CD1c-positive myeloid dendritic cell (primary cell): ENCODE data around the gene NACAD.

Experiments used
- DNase-seq: peaks from one replicate; pipeline ENCODE4 v3.0.0-alpha.2; 2016; ENCODE audit errors: extremely low spot score

The NACAD gene

DNA sequence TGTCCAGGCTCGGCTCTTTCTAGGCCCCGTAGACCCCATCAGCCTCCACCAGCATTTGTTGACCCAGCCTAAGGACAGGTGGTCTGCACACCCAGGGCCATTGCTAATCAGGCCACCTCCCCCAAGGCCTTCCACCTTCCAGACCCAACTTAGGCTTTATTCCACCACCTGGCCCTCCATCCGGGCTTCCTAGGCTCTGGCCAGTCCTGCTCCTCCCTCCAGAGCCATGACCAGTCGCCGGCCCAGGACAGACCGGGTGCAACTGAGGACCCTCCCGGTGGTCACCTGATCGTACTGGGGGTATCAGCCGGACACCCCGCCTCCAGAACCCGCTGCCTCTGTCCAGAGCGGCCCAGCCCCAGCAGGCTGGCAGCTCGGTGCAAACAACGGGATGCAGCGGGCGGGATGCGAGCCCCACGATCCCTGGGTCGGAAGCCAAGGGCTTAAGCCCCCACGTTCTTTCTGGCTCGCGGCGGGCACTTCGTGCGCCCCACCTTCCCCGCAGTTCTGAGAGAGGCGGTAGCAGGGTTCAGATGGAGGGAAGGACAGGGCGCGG lies 545 bp downstream of the NACAD start:
- DNase-seq = no peak

DNA sequence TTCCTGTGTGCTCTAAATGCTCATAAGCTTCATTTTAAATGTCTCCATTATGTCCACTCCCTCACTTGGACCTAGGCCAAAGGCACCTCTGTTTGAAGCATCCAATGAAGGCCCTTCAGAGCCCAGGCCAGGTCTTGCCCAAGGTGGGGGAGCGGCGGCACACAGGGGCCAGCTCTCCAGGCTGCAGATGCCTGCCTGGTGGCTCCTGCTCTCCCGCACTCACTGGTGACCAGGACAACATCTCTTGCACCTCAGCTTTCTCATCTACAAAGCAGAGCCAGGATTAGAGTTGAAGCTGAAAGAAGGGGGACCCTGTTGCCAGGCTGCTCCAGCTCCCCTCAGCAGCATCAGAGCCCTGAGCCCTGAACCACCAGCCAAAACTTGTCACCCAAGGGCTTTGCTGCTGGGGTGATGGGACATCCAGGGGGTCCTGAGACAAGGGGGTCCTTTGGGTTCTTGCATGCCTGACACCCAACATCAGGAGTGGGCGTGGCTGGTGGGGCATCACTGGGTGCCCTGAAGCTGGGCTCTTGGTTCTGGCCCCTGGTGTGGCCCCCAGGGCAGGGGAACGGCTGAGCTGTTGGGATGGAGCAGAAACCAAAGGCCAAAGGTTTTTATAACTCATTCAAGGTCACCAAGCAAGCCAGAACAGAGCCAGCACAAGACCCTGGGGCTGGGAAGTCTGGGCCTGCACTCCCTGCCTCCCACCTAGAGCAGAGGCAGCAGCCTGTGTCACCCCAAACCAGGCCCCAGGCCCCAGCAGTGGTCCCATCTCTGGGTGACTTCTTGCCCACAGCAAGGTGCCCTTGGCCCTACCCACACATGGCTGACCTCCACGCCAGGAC lies 1.2 kb downstream of the NACAD start:
- DNase-seq = no peak

DNA sequence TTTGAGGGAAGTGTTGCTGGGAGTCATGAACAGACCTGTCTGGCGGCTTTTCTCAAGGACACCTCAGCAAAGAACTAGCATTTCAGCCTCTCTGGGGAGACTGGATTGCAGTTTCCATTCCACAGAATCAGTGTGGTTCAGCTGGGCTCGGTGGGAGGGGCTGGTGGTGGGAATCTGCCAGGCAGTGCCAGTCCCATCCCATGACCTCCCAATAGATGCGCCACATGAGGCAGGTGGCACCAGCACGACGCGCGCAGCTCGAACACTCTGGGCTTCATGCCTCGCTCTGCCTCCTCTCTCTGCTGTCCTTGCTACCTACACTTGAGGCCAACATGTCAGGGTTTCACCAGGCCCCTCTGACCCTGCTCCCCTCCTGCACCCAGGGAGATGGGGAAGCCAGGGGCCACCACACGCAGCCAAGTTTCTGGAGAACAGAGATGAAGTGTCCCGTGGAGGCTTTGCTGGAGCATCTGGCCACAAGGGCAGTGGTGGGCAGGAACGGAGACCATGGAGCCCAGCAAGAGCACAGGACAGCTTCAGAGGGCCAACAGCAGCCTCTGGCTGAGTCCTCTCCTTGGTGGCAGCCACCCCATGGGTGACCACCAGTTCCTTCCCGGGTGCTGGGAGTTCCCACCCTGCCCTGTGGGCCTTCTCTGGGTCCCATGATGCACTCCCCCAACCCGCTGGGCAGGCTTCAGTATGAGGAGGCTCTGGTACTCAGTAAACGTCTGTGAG lies 2.3 kb downstream of the NACAD start:
- no peak for DNase-seq

DNA sequence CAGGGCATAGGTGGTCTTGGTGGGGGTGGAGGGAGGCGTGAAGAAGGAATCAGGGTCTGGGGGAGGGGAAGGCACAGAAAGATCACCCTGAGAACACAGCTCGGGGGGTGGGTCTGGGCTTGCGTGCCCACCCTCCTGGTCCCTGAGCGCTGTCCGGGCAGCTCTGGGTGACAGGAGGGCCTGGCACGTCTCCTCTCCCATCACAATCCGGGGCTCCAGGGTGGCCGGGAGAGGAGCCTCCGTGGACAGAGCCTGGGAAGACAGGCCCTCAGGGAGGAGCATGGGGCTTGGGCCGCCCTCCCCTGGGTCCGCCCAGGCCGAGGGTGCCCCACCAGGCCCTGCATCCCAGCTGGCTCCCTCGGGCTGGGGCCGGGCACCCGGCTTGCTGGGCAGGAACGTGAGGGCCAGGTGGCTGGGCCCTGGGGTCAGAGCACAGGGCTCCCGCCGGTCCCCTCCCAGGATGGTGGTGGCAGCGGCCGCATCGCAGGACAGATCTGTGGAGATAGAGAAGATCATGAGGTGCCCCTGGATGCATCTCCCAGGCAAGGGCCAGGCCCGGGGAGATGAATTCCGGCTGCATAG lies 3.1 kb downstream of the NACAD start:
- DNase-seq = no peak

DNA sequence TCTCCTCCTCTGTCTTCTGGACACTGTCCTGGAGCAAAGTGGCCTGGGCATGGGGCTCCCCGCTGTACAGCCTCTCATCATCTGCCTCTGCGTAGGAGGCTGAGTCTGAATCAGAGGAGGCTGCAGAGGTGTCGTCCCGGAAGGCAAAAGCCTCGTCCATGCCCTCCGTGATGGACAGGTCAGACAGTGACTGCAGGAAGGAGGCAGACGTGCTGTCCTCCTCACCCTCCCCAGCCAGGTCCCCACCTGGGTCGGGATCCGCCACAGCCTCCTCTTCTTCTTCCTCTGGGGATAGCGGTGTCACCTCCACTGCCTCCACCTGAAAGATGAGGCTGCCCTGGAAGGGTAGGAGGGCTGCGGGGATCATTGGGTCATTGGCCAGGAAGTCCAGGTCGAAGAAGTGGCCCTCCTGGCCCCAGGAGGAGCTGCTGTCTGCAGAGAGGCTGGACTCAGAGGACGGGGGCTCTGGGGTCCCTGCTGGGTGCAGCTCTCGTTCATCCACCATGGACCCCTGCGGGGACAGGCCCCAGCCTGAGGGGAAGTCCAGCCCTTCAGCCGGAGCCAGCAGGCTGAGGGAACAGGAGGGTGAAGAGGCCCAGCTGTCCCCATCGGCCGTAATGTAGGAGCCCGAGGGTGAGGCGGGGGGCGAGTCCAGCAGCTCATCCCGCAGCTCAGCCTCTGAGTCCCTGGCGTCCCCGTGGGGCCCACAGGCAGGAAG lies 3.7 kb downstream of the NACAD start:
- DNase-seq = no peak

DNA sequence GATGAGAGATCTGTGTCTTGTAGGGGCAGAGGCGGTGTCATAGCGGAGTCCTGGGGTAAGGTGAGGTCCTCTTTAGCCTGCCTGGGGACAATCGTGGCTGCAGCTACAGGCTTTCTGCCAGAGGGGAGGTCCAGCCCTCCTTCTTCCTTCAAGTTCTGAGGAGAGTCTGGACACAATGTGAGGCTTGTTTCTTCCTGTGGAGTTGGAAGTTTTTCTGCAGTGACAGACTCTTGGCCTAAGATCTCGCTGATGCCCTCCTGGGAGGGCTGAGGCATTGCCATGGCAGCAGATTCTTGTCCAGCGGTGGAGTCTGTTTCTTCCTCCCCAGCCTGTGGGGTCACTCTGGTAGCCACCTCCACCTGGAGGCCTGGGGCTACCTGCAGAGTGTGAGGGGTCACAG lies 4.4 kb downstream of the NACAD start:
- DNase-seq = no peak

DNA sequence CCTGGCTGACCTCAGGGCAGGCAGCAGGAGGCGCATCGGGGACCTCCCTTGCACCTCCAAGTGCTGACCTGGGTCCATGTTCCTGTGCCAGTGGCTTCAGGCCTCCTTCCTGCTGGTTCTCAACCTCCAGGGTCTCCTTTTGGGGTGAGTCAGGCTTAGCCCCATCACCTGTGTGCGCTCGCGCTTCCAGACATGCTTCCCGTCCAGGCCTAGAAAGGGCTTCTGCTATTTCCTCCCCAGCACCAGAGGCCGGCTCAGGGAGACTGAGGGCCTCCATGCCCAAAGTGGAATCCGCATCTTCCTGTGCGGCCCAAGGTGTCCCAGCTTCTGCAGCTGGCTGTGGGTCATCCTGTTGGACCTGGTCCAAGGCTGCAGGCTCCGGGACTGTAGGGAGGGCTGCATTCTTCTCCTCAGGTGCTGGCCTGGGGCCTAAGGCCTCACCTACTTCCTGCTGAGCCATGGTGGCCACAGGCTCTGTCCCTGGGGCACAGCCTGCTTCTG lies 5.9 kb downstream of the NACAD start:
- no peak for DNase-seq

DNA sequence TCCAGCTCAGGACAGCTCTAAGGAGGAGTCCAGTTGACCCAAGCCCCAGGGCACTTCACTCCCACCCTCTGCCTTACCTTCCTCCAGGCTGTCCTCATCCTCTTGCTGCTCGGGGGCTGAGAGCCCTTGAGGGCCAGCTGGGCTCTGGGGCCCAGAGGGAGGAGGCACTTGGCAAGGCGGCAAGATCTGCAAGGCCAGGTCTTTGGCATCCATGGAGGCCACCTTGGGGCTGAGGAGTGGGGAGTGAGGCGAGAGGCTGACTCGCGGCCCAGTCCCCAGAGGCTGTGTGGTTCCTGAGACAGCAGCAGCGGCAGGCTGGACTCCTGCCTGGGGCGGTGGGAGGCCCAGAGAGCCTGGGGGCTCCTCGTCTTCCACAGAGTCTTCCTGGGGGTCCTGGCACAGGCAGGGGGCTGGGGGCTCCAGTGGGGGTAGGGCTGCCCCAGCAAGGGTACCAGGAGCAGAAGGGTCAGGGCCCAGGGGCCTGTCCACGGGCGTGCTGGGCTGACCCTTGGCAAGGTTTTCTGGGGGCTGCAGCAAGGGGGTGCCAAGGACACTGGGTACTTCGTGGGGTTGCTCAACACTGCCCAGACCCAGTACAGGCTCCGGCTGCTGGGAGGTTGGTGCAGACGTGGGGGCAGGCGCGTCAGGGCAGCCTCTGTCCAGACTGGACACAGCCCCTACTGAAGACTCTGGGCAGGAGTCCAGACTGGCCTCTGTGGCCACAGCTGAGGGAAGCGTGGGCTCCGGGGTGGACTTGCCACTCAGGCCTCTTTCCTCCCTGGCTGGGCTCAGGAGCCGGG lies 6.5 kb downstream of the NACAD start:
- DNase-seq = no peak

DNA sequence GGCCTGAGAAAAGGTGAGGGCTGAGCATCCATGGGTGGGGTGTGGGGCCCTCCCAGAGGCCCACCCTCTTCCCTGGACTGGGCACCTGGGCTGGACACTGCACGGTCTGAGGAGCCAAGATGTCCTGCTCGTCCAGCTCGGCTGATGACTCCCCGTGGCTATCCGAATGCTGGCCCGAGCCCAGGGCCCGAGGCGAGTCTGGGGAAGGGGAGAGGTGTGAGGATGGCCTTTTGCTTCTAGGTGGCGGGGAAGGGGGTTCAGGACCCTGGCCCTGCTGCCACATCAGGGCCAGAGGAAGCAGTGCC lies 7.1 kb downstream of the NACAD start:
- no peak for DNase-seq

DNA sequence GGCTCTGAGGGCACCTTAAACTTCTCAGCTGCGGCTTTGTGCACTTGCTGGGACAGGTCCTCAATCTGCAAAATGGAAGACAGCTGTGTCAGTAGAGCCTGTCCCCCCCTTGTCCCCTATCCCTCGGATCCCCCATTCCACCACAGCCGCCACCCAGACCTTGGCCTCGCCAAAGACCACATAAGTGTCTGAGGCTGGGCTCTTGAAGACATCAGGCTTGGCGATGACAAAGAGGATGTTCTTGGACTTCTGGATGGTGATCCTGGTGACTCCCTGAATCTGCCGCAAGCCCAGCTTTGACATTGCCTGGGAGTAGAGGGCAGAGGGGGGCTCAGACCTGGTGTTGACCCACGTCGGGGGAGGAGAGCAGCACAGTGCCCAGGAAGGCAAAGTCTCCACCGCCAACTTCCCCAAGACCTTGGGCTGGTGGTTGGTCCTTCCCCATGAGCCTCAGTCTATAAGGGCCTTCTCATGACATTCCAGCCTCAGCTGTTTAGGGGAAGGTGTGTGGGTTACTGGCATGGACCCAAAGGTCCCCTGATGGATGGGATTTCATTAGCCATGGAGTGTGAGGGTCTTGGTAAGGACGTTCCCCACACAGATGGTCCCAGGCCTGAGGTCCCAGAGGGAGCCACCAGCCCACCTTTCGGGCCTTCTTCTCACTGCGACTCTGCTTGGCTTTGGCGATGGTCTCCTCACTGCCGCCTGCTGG lies 7.7 kb downstream of the NACAD start:
- no peak for DNase-seq

DNA sequence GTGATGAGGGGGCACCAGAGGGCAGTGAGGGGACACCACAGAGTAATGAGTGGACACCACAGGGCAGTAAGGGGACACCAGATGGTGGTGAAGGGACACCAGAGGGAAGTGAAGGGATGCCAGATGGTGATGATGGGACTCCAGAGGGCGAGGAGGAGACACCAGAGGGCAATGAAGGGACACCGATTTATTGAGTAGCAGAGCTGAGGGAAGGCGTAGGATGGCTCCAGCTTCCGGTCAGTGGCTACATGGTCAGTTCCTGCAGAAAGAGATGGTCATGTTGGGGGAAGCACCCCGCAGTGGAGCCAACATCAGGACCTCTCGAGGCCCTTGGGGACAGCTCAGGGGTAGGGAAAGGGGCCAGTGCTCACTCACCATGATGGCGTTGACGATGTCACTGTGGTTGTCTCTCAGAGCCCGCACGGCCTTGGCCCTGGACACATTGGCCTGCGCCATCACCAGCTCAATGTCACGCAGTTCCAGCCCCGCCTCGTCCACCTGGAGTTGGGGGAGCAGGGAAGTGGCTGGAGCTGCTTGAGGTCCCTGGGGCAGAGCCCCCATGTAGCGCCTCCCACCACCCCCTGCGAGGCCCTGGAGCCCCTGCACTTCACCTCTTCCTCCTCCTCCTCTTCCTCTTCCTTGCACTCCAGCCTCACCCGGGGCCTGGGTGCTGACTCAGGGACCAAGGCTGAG lies 8.4 kb downstream of the NACAD start:
- no peak for DNase-seq

DNA sequence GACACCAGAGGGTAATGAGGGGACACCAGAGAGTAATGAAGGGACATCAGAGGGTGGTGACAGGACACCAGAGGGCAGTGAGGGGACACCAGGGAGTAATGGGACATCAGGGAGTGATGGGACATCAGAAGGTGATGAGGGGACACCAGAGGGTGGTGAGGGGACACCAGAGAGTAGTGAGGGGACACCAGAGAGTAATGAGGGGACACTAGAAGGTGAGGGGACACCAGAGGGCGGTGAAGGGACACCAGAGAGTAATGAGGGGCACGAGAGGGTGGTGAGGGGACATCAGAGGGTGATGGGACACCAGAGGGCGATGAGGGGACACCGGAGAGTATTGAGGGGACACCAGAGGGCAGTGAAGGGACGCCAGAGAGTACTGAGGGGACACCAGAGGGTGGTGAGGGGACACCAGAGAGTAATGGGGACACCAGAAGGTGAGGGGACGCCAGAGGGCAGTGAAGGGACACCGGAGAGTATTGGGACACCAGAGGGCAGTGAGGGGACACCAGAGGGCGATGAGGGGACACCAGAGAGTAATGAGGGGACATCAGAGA lies 10.6 kb downstream of the NACAD start:
- DNase-seq = no peak

DNA sequence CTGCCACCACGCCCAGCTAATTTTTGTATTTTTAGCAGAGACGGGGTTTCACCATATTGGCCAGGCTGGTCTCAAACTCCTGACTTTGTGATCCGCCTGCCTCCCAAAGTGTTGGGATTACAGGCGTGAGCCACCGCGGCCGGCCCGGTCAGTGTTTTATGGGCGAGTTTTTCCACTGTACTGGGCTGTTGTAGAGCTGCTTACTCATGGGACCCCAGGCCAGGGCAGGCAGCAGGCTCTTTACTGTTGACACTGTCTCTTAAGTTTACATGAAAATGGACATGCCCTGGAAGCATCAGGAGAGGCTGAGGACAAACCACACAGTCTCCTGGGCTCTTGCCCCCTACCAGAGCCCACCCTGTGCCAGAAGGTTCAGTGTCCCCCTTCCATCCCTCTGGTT lies 11.2 kb downstream of the NACAD start:
- no peak for DNase-seq

DNA sequence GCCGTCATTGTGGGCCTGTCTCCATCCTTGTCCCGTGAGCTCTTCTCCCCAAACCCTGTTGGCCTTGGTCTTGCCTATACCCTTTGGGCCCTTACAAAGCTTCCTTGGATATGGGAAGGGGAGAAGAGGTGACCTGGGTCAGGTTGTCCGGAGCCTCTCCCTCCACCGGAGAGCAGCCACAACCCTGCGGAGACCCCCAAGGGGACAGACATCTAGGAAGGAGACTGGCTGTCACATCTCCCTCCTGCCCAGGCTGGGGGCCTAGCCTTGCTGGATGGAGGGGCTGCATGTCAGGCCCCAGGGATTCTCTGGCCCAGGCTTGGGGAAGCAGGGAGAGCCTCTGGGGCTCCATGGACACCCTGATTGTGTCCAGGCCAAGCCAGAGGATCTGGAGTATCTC lies 11.8 kb downstream of the NACAD start:
- DNase-seq = no peak

DNA sequence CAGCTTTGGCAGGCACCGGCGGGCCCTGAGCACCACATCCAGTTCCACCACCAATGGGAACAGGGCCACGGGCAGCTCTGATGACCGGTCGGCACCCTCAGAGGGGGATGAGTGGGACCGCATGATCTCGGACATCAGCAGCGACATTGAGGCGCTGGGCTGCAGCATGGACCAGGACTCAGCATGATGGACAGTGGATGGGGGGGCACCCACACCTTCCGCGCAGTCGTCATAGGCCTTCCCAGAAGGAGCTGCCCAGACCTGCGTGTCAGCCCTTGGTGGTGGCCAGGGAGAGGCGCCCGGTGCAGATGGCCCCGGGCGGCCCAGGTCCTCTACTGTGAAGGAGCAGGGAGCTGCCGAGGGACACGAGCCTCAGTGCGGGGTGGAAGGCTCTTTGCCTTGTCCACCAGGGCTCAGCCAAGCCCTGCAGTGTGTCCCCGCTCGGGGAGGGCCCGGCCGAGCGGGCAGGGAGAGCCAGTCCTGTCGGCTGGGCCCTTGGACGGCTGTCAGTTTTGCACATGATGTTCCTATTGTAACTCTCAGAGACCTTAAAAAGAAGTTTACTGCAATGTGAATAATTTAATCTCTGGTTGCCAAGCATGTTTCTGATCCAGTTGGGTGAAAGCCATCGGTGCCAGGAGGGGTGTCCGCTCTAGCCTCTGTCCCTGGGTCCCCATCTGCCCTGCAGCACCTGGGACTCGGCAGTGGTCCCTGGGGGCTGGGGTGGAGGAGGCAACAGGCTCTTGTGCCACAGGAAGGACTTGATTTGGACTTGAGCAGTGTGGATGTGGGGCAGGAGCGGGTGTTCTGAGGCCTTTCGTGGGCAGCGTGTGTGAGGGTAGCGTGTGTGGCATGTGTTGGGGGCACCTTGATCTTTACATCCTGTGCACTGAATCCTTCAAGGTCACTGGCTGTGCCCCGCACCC lies 12.6 kb downstream of the NACAD start:
- DNase-seq = no peak

DNA sequence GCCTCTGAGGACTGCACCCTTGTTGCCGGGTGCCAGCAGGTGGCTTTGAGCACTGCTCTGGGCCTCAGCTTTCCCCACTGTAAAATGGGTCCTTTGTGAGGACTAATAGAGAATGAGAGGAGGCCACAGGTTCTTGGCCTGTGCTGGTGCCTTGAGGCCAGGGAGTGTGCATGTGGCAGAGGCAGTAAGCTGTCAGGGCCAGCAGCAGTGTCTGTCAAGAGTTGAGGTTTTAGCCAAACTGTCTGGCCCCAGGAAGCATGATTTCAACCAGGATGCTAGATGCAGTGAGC lies 13.5 kb downstream of the NACAD start:
- no peak for DNase-seq

DNA sequence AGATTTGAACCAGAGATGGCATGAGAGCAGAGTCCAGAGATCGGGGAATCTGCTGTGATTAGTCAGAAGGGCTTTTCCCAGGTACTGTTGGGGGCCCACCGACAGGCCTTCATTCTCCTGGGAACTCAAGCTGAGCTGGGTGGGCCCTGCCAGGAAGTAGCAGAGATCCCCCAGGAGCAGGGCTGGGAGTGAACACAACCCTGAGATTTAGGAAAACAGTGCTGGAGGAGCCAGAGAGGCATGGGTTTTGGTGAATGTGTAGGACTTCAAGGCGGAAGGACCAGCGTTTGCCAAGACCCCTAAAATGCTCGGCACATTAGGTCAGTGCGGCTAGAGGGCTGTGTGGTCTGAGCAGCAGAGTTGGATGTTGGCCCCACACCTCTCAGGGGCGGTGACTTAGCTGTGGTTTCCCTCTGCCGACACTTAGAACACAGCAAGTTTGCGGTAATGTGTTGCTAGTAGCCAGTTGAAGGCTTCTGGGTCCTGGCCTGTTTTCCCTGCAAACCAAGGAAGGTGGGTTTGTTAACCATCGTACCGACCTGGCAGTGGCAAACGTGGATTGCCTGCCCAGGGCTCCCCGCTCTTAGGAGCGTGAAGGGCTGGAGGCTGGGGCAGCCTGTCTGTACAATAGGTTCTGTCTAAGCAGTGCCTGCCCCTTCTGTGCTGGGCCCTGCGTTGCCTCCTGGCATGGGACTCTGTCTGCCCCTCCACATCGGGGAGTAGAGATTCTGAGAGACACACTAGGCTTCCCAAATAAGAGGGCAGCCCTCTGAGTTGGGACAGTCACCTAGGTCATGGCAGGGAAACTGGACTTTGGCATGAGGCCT lies 14.0 kb downstream of the NACAD start:
- no peak for DNase-seq
